Stimulated activated CD4-positive, alpha-beta T cell treated with anti-CD3 and anti-CD28 coated beads, Interleukin-1b, Interleukin-23, amount 100 ng/mL, for 48 hours (primary cell): Measurements from ENCODE around the gene EDARADD.
"Not testable (repeated sequence)": the region's sequence is repeated elsewhere in the genome, so short reads cannot be mapped to it uniquely, and the experiment has no call there.

ENCODE experiments used
- DNase-seq: peaks from one replicate; pipeline ENCODE4 v3.0.0-alpha.2; 2020

EDARADD gene

DNA sequence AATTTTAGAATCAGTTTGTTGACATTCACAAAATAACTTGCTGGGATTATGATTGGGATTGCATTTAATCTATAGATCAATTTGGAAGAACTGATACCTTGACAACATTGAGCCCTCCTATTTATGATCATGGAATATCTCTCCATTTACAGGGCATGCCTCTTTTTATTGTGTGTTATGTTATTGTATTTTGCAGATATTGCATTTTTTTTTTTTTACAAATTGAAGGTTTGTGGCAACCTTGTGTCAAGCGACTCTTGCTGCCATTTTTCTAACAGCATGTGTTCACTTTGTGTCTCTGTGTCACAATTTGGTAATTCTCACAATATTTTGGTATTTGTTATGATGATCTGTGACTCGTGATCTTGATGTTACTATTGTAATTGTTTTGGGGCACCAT lies 46.3 kb downstream of the EDARADD start:
- DNase-seq, result no peak

DNA sequence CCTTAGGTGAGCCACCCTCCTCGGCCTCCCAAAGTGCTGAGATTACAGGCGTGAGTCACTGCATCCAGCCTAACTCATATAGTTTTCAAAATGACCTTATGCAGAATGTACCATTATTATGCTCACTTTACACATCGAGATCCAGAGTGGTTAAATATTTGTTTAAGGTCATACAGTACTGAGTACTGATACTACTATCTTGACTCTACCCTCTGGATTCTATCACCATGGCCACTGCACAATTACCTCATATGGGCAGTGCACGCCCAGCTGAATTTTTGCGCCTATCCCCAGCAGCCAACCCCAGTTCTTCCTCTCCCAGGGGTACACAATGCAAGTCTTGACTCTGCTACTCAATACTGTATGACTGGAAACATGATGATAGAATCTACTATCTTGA lies 56.7 kb downstream of the EDARADD start:
- no peak for DNase-seq

DNA sequence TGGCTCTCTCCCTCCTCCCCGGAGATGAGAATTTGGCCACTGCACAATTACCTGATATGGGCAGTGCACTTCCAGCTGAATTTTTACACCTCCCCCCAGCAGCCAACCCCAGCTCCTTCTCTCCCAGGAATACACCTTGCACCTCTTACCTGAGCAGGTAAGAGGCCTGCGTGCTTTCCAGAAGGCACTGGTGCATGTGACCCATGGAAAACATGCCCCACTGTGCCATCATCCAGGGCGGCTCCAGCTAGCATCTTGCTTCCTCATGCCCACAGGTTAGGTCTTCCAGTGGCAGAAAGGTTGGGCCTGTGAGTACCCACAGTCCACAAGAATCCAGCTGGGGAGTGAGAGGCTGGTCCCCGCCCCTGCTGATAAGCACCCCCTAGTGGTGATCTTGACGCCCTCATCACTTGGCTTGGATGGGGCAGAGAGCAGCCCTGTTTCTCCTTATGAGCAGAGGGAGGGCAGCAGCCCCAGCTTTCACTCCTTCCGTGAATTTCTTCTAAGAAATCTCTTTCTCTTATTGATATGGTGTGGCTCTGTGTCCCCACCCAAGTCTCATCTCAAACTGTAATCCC lies 57.8 kb downstream of the EDARADD start:
- peak; percentile 33 for DNase-seq

DNA sequence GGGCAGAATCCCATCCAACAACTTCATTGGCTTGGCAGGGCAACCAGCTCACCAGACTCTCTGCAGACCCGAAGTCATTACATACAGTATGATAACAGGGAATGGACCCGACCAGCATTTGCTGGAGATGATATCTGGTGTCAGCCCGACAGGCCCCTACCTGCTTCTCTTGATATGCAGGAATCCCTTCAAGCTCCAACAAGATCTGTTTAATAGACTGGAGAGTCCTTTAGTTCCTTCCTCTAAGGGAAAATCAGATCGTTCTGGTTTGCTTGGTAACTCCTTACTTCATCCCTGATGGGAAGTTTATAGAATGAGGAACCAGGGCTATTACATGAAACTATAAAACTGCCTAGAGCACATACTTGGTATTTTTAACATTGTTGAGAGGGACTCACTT lies 61.2 kb downstream of the EDARADD start:
- DNase-seq, result no peak

- DNase-seq, result no peak
Measured at GRCh38 chr1:236457775-236458174, 63.7 kb downstream of the EDARADD start.

DNA sequence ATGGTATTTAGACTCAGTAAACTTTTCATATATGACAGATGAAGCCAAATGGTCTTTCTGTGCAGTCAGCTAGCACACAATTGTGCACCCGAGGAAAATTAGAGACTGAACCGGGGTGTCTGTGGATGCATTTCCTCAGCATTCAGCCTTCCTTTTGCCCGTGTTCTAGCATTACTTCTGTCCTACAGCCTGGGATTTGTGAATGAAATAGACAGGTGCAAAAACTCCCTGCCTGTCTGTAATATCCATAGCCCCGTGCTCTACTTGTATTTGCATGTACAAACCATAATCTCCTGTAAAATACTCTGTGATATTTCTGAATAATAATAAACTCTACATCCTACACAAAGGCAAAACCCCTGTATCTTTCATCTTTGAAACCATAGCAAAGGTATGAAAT lies 64.9 kb downstream of the EDARADD start:
- no peak for DNase-seq

GRCh38 chr1:236460103-236460502 lies 66.0 kb downstream of the EDARADD start:
- no peak for DNase-seq

DNA sequence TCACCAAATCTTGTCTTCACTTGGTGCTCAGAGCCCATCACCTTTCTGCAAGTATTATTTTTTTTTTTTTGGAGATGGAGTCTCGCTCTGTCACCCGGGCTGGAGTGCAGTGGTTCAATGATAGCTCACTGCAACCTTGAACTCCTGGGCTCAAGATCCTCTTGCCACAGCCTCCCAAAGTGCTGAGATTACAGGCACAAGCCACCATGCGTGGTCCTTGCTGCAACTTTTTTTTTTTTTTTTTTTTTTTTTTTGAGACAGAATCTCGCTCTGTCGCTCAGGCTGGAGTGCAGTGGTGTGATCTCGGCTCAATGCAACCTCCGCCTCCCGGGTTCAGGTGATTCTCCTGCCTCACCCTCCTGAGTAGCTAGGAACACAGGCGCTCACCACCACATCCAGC lies 70.1 kb downstream of the EDARADD start:
- DNase-seq, result not testable (repeated sequence)

- no peak for DNase-seq
Measured at GRCh38 chr1:236465231-236465958, 71.3 kb downstream of the EDARADD start.

DNA sequence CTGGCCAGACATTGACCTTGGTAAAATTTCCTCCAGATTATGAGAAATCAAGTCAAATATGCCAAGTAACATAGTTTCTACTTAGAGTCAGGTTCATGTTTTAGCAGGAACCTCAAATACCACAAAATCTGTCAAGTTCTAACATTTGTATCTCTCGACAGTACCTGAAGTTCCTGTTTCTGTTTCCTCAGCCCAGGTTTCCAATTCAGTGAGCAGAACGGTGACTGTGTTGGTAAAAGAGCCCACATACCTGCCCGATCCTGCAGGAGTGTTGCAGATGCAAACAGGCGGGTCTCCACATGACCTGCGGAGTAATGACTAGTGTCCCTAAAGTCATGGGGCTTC lies 71.8 kb downstream of the EDARADD start:
- no peak for DNase-seq

- DNase-seq, result no peak
Measured at GRCh38 chr1:236467327-236467641, 73.2 kb downstream of the EDARADD start.

DNA sequence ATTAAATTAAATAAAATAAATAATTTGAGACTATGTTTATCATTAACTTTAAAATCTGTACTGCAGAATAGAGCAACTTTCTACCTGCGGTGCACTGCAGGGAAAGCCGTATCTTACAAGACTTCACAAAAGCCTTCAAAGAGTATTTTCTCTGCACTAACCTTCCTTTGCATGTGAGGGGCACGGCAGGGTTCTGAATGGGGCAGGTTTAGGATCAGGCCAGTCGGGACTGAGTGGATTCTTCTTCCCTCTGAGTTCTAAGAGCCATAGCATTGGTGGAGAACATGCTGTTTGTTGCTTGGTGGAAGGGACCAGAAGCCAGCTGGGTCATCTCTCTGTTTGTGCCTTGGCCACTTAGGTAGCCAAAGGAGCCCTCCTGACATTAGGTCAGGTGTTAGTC lies 74.5 kb downstream of the EDARADD start:
- no peak for DNase-seq

GRCh38 chr1:236469466-236469865 lies 75.4 kb downstream of the EDARADD start:
- DNase-seq, result no peak

- DNase-seq, result no peak
Measured at GRCh38 chr1:236471096-236471495, 77.0 kb downstream of the EDARADD start.

DNA sequence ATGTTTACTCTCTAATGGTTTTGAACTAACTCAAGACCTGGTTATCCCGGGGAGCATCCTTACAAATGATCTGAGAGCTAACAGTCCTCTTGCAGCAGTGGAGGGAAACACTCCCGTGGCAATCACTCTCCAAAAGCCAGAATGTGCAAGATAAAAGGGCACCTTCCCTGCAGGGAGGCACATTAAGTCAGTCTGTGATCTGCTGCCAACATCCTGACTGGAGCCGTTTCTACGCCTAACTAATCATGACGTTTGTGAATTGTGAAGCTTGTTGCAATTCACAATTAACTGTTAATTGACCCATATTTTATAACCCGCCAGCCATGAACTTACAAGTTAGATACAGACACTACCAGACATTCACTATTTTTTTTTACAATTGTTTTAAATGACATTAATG lies 77.6 kb downstream of the EDARADD start:
- no peak for DNase-seq

- no peak for DNase-seq
Measured at GRCh38 chr1:236472850-236473788, 79.0 kb downstream of the EDARADD start.

GRCh38 chr1:236476019-236476418 lies 81.9 kb downstream of the EDARADD start:
- no peak for DNase-seq

- DNase-seq, result no peak
Measured at GRCh38 chr1:236480758-236481436, 86.8 kb downstream of the EDARADD start.

- DNase-seq, result no peak
Measured at GRCh38 chr1:236484310-236484971, 90.4 kb downstream of the EDARADD start.

DNA sequence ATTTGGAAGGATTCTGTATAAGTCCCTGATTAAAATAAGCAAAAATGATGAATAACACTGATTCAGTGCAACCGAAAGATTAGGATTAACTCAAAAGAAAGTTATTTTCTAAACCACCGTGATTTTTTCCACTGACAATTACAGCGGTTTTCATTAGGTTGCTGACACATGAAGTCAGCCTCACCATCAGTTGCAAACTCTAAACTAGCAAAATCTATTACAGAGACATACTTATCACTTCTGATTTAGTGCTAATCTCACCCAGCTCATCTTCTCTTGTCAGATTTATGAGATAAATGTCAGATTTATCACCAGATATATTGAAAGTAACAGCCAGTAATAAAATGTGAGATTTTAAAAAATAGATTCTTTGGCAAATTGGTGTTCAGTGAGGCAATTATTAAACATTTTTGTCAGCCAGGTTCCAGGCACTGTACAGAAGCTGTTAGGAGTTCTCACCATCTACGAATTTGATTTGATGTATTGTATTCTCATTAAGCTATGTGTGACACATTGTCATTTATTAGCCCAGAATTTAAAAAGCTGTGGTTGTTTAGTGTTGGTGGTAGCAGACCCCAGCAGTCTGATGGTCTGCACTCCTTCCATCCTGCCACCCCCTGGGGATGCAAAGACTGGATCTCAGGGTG lies 92.4 kb downstream of the EDARADD start:
- DNase-seq, result no peak

GRCh38 chr1:236489161-236489560 lies 95.1 kb downstream of the EDARADD start:
- DNase-seq, result not testable (repeated sequence)

- no peak for DNase-seq
Measured at GRCh38 chr1:236489710-236490377, 95.8 kb downstream of the EDARADD start.
